Measurements from ENCODE around the gene HPS1.

The HPS1 gene

GRCh38 chr10:98433881-98434732 lies 12.6 kb downstream of the HPS1 start:
- DNase-seq (ENCODE audit: insufficient read length, low spot score) = no peak
- FAIRE-seq = no peak

GRCh38 chr10:98433371-98433770 lies 13.4 kb downstream of the HPS1 start:
- FAIRE-seq (no peak), DNase-seq (ENCODE audit: insufficient read length, low spot score) (no peak)

DNA sequence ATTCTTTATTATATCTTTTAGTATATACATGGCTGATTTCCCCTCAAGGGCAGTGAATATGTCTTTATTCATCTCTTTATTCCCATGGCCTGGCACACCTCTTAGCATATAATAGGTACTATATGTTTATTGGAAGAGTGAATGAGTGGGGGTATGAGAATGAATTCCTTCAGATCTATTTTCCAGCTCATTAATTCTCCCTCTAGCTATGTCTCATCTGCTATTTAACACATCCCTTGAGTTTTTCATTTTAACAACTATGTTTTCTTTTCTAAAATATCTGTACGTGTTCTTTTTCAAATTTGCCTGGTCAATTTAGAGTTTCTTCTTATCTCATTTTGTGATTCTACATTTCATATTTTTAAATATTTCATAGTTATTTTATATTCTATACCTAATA lies 14.4 kb downstream of the HPS1 start:
- DNase-seq (ENCODE audit: insufficient read length, low spot score) (no peak), FAIRE-seq (no peak)

GRCh38 chr10:98431016-98431415 lies 15.7 kb downstream of the HPS1 start:
- FAIRE-seq (no peak), DNase-seq (ENCODE audit: insufficient read length, low spot score) (no peak)

GRCh38 chr10:98430427-98430826 lies 16.3 kb downstream of the HPS1 start:
- FAIRE-seq (no peak), DNase-seq (ENCODE audit: insufficient read length, low spot score) (no peak)

DNA sequence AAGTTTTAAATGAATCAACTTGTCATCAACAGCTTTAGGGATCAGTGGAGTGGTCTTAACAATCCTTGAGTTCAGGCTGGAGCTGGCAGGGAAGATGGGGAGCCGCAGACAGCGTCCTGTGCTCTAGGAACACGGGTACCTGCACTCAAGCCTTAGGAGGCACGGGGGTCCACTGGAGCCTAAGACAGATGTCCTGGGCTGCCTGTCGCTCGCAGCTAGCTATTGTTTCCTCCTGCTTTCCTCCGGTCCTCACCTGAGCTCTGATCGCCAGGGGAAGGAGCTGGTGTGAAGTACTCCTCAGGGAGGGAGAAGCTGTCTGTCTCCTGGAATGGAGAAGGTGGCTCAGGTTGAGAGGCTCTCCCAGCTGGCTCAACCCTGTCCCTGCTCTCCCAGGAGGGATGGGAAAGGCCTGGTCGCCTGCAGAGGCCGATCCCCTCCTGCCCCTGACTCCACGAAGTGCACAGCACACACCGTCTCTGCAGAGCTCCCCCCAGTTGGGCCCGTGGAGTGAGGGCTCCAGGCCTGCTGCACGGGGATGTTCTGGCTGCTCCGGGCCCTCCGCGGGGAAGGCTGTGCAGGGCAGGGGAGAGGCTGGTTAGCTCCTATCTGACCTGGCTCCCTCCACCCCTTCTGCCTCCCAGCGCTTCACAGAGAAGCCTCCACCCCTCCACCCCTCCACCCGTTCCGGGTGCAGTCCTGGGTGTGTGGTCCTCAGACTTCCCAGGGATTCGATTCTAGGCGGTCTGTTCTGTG lies 17.2 kb downstream of the HPS1 start:
- DNase-seq (ENCODE audit: insufficient read length, low spot score) = no peak
- FAIRE-seq = no peak

GRCh38 chr10:98427011-98427515 lies 19.7 kb downstream of the HPS1 start:
- no peak for FAIRE-seq
- DNase-seq (ENCODE audit: insufficient read length, low spot score) = no peak

- DNase-seq (ENCODE audit: insufficient read length, low spot score) = no peak
- peak; percentile 47 for FAIRE-seq
These were observed 21.0 kb downstream of the HPS1 start for GRCh38 chr10:98425511-98426352.

DNA sequence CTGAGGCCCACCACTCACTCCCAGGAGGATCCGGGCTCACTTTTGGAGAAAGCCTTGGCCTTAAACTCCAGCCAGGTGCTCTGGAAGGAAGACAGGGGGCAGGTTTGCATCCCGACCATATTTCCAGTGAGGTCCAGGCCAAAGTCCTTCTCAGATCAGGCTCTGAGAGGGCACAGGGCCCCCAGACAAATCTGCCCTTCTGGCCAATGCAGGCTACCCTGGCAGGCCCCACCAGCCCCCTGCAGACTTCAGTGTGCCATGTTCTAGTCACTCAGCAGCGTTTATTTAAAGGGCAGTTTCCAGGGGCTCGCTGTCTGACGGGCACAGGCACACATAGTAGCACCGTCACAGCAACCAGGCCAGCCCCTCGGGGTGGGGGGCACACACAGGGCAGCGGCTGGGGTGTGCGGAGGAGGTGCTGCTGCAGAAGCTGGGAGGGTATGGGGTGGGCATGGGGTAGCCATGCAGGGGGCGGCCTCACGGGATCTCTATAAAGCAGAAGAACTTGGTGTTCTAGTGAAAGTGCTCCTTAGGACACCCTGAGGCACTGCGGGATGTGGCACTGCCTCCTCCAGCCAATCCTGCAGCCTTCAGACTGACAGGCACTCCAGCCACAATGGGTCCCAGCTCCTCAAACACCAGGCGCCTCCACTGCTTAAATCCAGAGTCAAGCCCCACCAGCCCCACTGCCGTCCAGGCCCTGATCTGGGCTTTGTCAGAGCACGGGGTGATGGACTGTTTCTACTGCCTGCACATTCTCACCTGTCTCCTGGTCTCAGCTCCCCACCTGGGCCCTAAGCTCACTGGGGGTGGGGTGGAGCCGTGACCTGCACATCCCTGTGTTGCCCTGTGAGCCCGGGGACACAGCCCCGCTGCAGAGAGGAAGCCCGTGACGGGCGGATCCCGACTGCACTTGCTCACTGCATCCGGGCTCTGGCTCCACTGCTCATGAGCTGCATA lies 22.2 kb downstream of the HPS1 start:
- DNase-seq (ENCODE audit: insufficient read length, low spot score) = no peak
- FAIRE-seq = no peak

- no peak for FAIRE-seq
- no peak for DNase-seq (ENCODE audit: insufficient read length, low spot score)
These were observed 23.0 kb downstream of the HPS1 start for GRCh38 chr10:98423691-98424120.

- FAIRE-seq (no peak), DNase-seq (ENCODE audit: insufficient read length, low spot score) (no peak)
These were observed 24.6 kb downstream of the HPS1 start for GRCh38 chr10:98422182-98422581.

GRCh38 chr10:98420786-98421185 lies 25.9 kb downstream of the HPS1 start:
- DNase-seq (ENCODE audit: insufficient read length, low spot score) (no peak), FAIRE-seq (no peak)

- FAIRE-seq (no peak), DNase-seq (ENCODE audit: insufficient read length, low spot score) (no peak)
These were observed 27.1 kb downstream of the HPS1 start for GRCh38 chr10:98419469-98420261.

DNA sequence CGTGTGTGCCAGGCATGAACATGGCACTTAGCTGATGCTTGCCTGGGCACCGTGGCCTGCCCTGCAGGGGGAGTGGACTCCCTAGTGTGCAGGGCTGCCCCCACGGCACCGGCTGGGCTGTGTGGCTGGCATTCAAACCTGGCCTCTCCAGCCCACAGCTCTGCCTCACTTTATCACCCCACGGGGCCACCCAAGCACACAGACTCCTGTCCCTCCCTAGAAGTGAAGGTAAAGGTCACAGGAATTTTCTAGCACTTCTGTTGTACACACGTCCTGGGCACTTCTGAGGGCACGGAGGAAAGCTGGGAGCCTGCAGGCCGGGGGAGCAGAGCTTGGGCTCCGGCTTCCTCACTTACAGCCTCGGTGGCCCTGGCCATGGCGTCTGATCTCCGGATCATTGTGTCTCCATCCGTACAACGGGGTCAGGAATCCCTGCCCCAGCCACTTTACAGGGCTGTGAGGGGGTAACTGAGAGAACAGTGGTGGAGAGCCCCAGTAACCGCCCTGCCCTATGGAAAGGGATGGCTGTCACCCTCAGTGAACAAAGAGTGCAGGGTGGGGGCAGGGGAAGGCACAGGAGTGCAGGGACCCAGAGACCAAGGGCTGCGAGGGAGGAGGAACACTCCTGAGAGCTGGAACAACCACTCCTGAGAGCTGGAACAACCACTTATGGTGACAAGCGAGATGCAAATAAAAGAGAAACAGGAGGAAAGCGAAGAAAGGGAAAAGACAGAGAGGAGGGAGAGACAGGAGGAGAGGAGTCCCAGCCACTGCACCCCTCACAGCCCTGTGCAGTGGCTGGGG lies 27.9 kb downstream of the HPS1 start:
- DNase-seq (ENCODE audit: insufficient read length, low spot score) = no peak
- no peak for FAIRE-seq

GRCh38 chr10:98417973-98418664 lies 28.6 kb downstream of the HPS1 start:
- DNase-seq (ENCODE audit: insufficient read length, low spot score) (no peak), FAIRE-seq (no peak)

- DNase-seq (ENCODE audit: insufficient read length, low spot score) (no peak), FAIRE-seq (no peak)
These were observed 29.2 kb downstream of the HPS1 start for GRCh38 chr10:98417481-98417959.

GRCh38 chr10:98416606-98417388 lies 29.9 kb downstream of the HPS1 start:
- DNase-seq (ENCODE audit: insufficient read length, low spot score) (no peak), FAIRE-seq (no peak)
